GM20000 (cell line): ENCODE data around the gene HOXB4.

Experiments
- DNase-seq: peaks from one replicate; pipeline ENCODE4 v3.0.0; 2012; ENCODE audit warnings: low spot score
- TF ChIP-seq, protein P1 (sequence below): IDR thresholded peaks from 2 replicates; pipeline ENCODE4 v1.5.1; 2012; ENCODE audit warnings: mild to moderate bottlenecking, control low read depth; ENCODE audit errors: extremely low read depth, missing control alignments

The HOXB4 gene

DNA sequence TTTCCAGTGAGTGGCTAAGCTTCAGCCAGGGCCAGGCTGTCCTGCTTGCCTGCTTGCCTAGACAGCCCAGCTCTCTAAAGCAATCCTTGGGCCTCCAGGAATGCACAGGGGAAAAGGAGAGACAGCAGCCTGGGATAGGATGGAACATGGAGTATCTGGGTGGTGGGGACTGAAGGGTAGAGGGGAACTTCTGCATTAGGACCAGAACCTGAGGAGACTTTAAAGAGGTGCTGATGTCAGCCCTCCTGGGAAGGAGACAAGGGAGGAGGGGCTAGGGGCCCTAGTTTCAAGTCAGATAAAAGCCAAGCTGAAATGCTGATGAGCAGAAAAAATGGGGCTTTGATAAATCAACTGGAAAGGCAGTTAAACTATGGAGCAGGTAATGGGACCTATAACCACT, 30.9 kb upstream of the HOXB4 start:
- TF ChIP-seq, protein P1, sequence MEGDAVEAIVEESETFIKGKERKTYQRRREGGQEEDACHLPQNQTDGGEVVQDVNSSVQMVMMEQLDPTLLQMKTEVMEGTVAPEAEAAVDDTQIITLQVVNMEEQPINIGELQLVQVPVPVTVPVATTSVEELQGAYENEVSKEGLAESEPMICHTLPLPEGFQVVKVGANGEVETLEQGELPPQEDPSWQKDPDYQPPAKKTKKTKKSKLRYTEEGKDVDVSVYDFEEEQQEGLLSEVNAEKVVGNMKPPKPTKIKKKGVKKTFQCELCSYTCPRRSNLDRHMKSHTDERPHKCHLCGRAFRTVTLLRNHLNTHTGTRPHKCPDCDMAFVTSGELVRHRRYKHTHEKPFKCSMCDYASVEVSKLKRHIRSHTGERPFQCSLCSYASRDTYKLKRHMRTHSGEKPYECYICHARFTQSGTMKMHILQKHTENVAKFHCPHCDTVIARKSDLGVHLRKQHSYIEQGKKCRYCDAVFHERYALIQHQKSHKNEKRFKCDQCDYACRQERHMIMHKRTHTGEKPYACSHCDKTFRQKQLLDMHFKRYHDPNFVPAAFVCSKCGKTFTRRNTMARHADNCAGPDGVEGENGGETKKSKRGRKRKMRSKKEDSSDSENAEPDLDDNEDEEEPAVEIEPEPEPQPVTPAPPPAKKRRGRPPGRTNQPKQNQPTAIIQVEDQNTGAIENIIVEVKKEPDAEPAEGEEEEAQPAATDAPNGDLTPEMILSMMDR, result no peak
- DNase-seq, result no peak

DNA sequence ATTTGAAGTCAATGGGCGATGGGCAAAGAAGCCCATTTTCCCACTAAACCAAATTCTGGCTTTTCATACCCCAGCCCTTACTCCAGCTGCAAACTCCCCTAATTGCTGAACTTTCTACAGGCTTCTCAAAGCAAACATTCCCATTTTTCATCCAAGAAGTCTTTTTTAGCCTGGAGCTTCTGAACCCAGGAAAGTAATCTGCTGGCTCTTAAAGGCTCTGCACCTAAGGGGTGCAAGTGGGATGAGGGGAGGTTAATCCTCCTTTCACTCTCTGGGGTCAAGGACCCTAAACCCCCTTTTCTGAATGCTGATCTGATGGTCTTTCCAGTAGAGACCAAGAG, 30.3 kb upstream of the HOXB4 start:
- TF ChIP-seq, protein P1, result no peak
- no peak for DNase-seq

DNA sequence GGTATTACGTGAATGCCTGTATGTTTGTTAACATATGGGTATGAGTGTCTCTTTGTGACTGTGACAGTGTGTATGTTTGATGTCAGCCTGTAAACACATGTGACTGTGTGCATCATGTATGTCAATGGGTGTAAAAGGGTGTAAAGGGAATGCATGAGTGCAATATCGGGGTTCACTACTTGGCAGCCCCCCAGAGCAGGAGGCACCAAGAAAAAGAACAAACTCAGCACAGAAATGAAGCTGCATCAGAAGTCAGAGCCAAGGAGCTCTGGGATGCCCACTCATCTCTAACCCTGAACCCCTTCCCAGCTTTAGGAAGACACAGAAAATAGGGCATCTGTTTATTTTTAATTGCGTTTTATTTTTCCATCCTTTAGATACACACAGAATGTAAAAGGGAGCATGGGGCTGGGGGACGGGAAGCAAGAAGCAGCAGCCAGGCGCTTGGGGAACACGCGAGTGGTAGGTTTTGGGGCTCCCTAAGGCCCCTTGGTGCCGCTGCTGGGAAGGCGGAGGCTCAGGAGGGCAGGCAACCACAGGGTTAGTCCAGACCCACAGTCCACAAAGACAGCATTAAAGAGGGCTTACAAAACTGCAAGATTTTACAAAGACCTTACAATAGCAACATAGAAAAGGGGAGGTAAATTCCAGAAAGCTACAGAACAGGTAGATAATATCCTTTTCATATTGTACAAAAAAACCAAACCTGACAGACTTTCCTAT, 28.9 kb upstream of the HOXB4 start:
- TF ChIP-seq, protein P1, result no peak
- DNase-seq, result no peak

DNA sequence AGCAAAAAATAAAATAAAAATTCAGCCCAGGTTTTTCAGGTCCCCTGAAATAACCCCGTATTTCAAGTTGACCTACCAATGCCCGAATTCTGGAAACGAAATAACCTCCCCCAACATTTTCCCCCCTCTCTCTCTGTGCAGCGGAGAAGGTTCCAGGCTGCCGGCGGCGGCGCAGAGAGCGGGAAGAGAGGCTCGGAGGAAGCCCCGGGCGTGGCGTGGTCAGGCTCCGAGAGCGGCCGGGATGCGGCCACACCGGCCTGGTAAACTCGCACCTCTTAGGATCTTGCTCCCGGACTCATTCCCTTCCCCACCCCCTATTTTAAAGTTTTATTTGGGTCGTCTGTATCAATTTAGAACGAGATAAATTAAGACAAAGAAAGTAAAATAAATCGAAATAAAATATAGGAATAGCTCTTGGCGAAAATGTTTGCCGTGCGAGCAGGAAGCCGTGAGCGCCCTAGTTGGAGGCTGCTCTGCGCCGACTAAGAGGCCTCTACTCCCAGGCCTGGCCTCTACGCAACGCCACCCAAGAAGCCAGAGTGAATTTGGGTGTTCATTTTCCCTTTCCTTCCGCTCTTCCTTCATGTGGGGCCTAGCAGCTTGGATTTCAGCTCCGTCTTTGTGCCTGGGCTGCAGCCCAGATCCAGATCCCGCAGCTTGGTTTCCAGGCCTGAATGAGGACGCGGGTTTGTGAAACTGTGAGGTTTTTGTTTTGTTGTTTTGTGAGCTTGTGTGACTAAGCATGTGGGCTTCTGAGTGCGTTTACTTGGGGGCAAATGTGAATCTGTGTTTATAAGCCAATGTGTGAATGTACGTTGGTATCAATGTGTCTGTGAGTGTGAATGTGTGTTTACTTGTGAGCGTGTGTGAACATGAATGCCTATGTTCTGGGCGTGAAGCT, 28.1 kb upstream of the HOXB4 start:
- DNase-seq, result no peak
- TF ChIP-seq, protein P1, result no peak

DNA sequence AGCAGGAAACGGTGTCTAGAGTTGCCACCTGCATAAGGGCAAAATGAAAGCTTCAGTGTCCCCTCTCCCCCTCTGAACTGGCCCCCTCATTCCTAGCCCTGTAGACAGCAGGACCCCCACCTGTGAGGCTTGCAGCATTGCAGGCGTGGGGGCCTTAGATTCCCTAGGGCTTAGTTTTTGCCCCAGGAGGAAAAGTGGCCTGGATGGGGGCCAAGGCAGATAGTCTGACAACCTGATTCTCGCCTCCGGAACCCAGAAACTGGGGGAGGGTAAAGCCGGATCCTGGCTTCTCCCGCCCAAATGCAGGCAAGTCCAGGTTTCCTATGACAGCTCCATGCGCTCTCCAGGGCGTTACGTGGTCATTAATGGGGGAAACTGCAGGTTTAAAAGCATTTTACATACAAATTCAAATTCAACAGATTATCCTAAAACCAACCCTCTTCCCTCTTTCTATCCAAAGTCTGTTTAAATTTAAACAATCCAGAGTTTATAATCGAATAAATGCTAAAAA, 27.3 kb upstream of the HOXB4 start:
- TF ChIP-seq, protein P1, result no peak
- no peak for DNase-seq

DNA sequence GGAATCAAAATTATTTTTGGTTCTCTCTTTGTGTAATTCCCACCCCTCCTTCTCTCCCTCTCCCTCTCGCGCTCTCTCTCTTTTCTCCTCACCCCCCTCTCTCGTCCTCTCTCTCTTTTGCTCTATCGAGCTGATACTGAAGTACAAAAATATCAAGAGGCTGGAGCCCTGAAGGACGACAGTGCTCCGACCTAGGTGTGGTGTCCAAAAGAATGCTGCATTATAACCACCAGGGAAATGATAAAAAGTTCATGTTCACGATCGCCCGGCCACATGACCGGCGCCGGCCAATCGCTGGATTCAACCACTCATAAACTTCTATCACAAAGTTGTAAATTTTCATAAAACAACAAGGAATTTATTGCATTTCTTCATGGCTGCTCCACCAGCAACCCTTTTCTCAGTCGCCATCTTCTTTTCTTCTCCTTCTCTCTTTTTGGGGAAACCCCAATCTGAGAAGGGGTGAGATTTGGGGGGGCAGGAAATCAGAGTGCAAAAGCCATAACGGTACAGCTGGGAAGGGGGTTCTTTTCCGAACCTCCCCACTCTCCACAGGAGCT, 26.7 kb upstream of the HOXB4 start, which contains the start of gene HOXB6:
Gene HOXB6, minus strand, starts transcription at position 217 of the 560 bp plus-strand sequence. CDS start 6,836 bp downstream, outside the sequence.
- TF ChIP-seq, protein P1, result no peak
- DNase-seq, result no peak
